ENCODE results near the gene MAEA. TPM values are rescaled to one million over a fixed set of nuclear protein-coding genes. Genes with fewer than 3 reads are reported as not detected.

The MAEA gene
- total RNA-seq, 2 donors from 2014 or later, result 48.8 to 72.7 TPM

- H3K27ac ChIP-seq (ENCODE audit: low read depth, low read length), result no peak overlapping the region
- H3K27me3 Mint-ChIP-seq (ENCODE audit: insufficient read depth), result peaks cover 15% of the 10 kb centered on the region
- TF ChIP-seq, protein P1, sequence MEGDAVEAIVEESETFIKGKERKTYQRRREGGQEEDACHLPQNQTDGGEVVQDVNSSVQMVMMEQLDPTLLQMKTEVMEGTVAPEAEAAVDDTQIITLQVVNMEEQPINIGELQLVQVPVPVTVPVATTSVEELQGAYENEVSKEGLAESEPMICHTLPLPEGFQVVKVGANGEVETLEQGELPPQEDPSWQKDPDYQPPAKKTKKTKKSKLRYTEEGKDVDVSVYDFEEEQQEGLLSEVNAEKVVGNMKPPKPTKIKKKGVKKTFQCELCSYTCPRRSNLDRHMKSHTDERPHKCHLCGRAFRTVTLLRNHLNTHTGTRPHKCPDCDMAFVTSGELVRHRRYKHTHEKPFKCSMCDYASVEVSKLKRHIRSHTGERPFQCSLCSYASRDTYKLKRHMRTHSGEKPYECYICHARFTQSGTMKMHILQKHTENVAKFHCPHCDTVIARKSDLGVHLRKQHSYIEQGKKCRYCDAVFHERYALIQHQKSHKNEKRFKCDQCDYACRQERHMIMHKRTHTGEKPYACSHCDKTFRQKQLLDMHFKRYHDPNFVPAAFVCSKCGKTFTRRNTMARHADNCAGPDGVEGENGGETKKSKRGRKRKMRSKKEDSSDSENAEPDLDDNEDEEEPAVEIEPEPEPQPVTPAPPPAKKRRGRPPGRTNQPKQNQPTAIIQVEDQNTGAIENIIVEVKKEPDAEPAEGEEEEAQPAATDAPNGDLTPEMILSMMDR (conservative IDR thresholded peaks at IDR 0.05), result no peak
- H3K9me3 ChIP-seq (ENCODE audit: control insufficient read depth, low read length), result no peaks in the 10 kb centered on the region
- H3K4me1 Mint-ChIP-seq, result no peaks in the 10 kb centered on the region
- H3K4me3 Mint-ChIP-seq, result no peak overlapping the region
- 78 to 92% methylated on average over 3 to 8 of the region's 9 CpGs for WGBS, 2 experiments (ENCODE audit: insufficient coverage in 1 of 2, insufficient read length in 1 of 2)
- DNase-seq, result no peak
- H3K36me3 ChIP-seq (ENCODE audit: control insufficient read depth, insufficient read depth, low read length), result no peaks in the 10 kb centered on the region
- H3K9me3 Mint-ChIP-seq, result peaks cover 25% of the 10 kb centered on the region
- no peak overlapping the region for H3K27ac Mint-ChIP-seq
- peaks cover 18% of the 10 kb centered on the region for H3K27me3 ChIP-seq (ENCODE audit: control insufficient read depth, insufficient read depth, low read length, poor library complexity, severe bottlenecking)
- no peaks in the 10 kb centered on the region for H3K4me1 ChIP-seq (ENCODE audit: control insufficient read depth, insufficient read depth, low read length)
- no peak overlapping the region for H3K4me3 ChIP-seq (ENCODE audit: low read length)
- no peak overlapping the region for H3K9ac ChIP-seq (ENCODE audit: extremely low read depth, low read length, poor library complexity, severe bottlenecking)
- H3K36me3 Mint-ChIP-seq (ENCODE audit: low read depth), result no peaks in the 10 kb centered on the region
Observed at GRCh38 chr4:1274871-1275270, 14.8 kb upstream of the MAEA start.

GRCh38 chr4:1276984-1277383 lies 12.7 kb upstream of the MAEA start:
- no peak for DNase-seq
- TF ChIP-seq, protein P1 (conservative IDR thresholded peaks at IDR 0.05), result no peak
- Histone ChIP-seq H3K4me1 (ENCODE audit: control insufficient read depth, insufficient read depth, low read length) (no peaks in the 10 kb centered on the region), H3K36me3 (ENCODE audit: control insufficient read depth, insufficient read depth, low read length) (no peaks in the 10 kb centered on the region), H3K9ac (ENCODE audit: extremely low read depth, low read length, poor library complexity, severe bottlenecking) (no peak overlapping the region), H3K27ac (ENCODE audit: low read depth, low read length) (no peak overlapping the region), H3K4me3 (ENCODE audit: low read length) (no peak overlapping the region), H3K9me3 (ENCODE audit: control insufficient read depth, low read length) (no peaks in the 10 kb centered on the region), H3K27me3 (ENCODE audit: control insufficient read depth, insufficient read depth, low read length, poor library complexity, severe bottlenecking) (peaks cover 18% of the 10 kb centered on the region)
- Mint-ChIP-seq H3K9me3 (peaks cover 14% of the 10 kb centered on the region), H3K27me3 (ENCODE audit: insufficient read depth) (peaks cover 14% of the 10 kb centered on the region), H3K4me3 (no peak overlapping the region), H3K36me3 (ENCODE audit: low read depth) (no peaks in the 10 kb centered on the region), H3K27ac (no peak overlapping the region), H3K4me1 (no peaks in the 10 kb centered on the region)
- WGBS, 2 experiments (ENCODE audit: insufficient coverage in 1 of 2, insufficient read length in 1 of 2), result 80 to 91% methylated on average over 2 of the region's 2 CpGs

DNA sequence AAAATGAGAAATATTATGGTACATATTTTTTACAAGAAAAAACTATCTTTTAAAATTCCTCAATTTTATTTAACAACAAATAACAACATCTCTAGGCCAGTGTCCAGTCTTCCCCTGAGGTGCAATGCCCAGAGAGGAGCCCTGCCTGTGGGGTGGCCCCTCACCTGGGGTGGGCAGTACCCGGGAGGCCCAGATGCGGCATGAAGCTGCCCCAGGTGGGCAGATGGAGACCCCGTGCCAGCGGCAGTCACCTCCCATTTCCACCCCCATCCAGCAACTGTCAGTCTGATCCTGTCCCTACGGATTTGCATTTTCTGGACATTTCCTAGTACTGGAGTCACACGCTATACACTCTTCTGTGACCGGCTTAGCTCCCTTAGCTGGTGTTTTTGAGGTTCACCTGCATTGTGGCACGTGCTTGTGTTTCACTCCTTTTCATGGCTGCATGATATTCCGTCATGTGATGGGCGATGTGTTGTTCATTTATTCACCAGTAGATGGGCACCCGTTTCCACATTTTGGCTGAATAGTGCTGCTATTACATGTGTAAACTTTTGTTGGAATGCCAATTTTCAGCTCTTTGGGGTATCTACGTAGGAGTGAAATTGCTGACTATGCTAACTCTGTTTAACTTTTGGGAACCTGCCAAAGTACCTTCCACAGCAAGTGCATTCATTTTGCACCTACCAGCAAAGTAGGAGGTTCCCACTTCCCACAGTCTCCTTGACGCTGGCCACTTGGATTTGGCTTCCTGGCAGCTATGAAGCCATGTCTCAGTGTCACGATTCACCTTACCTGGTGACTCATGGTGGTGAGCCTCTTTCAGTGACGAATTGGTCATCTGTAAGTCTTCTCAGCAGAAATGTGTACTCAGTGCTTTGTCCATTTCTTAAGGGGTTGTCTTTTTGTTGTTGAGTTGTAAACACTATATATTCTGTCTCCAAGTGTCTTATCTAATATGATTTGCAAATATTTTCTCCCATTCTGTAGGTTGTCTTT lies 11.7 kb upstream of the MAEA start:
- Mint-ChIP-seq H3K9me3 (peaks cover 14% of the 10 kb centered on the region), H3K27me3 (ENCODE audit: insufficient read depth) (peaks cover 16% of the 10 kb centered on the region), H3K4me3 (no peak overlapping the region), H3K36me3 (ENCODE audit: low read depth) (no peaks in the 10 kb centered on the region), H3K4me1 (no peaks in the 10 kb centered on the region), H3K27ac (no peak overlapping the region)
- WGBS, 2 experiments (ENCODE audit: insufficient coverage in 1 of 2, insufficient read length in 1 of 2), result 77 to 85% methylated on average over 13 to 15 of the region's 15 CpGs
- DNase-seq, result no peak
- H3K4me3 ChIP-seq (ENCODE audit: low read length), result no peak overlapping the region
- no peaks in the 10 kb centered on the region for H3K9me3 ChIP-seq (ENCODE audit: control insufficient read depth, low read length)
- H3K36me3 ChIP-seq (ENCODE audit: control insufficient read depth, insufficient read depth, low read length), result no peaks in the 10 kb centered on the region
- no peaks in the 10 kb centered on the region for H3K4me1 ChIP-seq (ENCODE audit: control insufficient read depth, insufficient read depth, low read length)
- H3K27ac ChIP-seq (ENCODE audit: low read depth, low read length), result no peak overlapping the region
- H3K9ac ChIP-seq (ENCODE audit: extremely low read depth, low read length, poor library complexity, severe bottlenecking), result no peak overlapping the region
- peaks cover 18% of the 10 kb centered on the region for H3K27me3 ChIP-seq (ENCODE audit: control insufficient read depth, insufficient read depth, low read length, poor library complexity, severe bottlenecking)
- TF ChIP-seq, protein P1 (conservative IDR thresholded peaks at IDR 0.05), result peak; percentile 31

Measured in endodermal cell (in vitro differentiated cells).